GM19238 (cell line): Measurements from ENCODE around the gene RGS6.

ENCODE experiments used
- DNase-seq: peaks from one replicate; pipeline ENCODE4 v3.0.0; 2011; ENCODE audit warnings: low spot score; ENCODE audit not compliant: insufficient read length

Gene RGS6

GRCh38 chr14:72576258-72576657, 644.0 kb downstream of the RGS6 start:
- DNase-seq: no peak

DNA sequence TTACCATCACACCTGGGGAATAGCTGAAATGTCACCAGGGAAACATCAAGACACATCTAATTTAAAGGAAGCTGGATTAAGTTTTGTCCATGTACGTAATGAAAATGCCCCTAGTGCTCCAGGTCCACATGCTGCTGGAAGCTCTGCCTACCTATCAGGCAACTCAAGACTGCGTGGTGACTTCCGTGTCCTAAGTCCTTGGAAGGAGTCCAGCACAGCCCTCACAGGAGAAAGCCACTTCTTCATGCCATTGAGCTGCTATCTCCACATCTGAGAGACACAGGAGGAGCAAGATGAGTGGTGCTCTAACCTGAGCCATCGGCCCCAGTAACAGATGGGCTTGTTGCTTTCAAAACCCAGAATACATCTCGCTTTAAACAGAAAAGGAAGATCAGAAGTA, 645.3 kb downstream of the RGS6 start:
- no peak for DNase-seq

DNA sequence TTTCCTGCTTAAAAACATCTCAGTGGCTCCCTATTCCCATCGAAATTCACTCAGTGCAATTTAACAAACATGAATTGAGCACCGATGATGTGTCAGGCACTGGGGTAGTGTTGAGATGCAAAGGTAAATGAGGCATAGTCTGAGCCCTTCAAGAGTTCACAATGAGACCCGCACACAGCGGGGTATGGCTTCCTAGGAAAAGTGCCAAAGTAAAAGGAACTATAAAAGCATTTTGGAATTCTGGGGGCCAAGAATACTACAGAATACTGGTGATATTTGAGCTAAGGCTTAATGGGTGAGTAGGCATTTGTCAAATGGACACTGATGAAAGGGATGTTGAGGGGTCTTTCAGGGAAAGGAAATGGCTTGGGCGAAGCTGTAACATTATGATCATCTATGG, 646.3 kb downstream of the RGS6 start:
- no peak for DNase-seq

DNA sequence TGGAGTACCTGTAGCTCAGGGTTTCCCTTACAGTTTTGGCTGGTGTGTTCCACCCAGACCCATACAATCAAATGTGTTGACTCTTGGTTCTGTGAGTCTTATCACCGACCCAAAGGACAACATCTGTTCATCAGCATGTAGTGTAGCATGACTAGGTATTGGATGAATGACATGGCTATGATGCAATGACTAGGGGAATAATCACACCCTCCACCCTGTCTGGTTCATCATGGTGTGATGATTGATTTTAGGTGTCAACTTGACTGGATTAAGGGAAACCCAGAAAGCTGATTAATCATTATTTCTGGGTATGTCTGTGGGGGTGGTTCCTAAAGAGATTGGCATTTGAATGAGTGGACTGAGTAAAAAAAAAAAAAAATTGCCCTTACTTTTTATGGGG, 650.4 kb downstream of the RGS6 start:
- no peak for DNase-seq

GRCh38 chr14:72583316-72584272, 651.4 kb downstream of the RGS6 start:
- no peak for DNase-seq

- no peak for DNase-seq
Measured at GRCh38 chr14:72588521-72588920, 656.3 kb downstream of the RGS6 start.

- no peak for DNase-seq
Measured at GRCh38 chr14:72589652-72590051, 657.4 kb downstream of the RGS6 start.

- DNase-seq: no peak
Measured at GRCh38 chr14:72590577-72590976, 658.3 kb downstream of the RGS6 start.

GRCh38 chr14:72591391-72591790, 659.2 kb downstream of the RGS6 start:
- DNase-seq: no peak

DNA sequence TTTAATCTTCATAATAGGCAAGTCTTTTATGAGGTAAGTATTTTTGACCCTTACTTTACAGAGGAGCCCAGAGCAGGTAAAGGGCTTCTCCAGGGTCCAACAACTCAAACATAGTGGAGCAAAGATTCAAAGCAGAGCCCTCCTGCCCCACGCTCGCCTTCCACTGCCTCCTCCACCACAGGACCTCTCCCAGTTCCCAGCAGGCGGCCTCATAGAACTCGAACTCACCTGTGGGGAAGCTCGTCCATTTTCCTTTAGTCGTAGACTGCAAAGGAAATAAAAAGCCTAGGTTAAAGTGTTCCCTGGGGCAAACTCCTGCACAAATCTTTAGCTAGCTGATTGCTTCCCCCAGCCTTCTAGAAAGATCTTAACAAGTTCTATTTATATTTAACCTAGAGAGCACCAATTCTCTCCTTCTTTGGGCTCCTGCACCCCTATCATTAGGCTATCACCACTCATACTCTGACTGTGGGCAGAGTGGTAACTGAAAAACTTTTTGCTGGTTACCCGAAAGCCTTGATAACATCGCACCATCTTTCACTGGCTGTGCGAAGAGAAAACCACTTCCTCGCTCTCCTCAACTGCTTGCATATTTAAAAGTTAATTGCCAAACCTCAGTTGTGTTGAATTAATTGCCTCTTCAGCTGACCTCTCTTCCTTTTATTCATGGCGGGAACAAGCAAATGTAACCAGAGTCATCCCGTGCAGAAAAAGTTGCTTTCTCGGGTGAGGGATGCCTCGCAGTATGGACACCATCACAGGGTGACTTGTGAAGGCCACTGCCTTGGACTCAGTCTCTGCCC, 662.1 kb downstream of the RGS6 start:
- no peak for DNase-seq

GRCh38 chr14:72595152-72595862, 663.1 kb downstream of the RGS6 start:
- no peak for DNase-seq

DNA sequence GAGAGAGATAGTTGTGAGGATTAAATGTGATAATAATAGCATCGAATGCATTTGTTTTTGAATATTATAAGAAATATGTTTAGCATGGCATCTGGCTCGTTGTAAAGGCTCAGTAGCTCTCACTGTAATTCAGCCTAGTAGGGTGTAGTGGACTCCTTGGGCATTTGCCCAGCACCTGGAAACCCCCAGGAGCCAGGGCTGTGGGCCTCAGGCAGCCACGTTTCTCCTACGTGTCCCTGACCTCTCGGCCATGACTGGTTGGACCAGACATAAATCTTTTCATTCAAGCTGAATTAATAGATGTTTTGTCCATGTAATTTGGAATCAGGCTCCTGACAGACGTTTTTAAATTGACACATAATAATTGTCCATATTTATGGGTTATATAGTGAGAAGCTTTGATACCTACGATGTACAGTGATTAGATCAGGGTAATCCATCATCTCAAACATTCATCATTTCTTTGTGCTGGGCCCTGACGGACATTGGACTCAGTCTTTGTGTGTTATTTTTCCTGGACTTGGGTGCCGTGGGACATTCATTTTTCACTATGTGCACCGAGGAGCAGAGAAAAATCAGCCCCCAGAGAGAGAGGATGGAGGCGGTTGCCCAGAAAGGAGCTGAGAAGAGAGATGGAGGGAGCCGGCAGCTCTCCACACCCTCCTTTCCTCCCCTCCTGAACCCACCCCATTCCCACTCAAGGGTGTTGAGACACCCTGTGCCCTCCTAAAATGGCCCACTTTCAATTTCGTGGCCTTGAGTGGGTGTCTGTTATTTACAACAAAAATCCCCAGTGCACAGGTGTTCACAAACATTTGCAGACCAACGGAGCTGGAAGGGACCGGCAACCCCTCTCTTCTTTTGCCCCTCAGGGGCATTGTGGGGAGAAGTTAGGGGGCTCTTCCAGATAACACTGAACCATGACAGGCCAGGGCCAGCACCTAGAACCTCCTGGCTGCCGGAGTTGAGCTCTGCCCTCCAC, 665.3 kb downstream of the RGS6 start:
- no peak for DNase-seq

GRCh38 chr14:72598306-72598705, 666.1 kb downstream of the RGS6 start:
- no peak for DNase-seq

DNA sequence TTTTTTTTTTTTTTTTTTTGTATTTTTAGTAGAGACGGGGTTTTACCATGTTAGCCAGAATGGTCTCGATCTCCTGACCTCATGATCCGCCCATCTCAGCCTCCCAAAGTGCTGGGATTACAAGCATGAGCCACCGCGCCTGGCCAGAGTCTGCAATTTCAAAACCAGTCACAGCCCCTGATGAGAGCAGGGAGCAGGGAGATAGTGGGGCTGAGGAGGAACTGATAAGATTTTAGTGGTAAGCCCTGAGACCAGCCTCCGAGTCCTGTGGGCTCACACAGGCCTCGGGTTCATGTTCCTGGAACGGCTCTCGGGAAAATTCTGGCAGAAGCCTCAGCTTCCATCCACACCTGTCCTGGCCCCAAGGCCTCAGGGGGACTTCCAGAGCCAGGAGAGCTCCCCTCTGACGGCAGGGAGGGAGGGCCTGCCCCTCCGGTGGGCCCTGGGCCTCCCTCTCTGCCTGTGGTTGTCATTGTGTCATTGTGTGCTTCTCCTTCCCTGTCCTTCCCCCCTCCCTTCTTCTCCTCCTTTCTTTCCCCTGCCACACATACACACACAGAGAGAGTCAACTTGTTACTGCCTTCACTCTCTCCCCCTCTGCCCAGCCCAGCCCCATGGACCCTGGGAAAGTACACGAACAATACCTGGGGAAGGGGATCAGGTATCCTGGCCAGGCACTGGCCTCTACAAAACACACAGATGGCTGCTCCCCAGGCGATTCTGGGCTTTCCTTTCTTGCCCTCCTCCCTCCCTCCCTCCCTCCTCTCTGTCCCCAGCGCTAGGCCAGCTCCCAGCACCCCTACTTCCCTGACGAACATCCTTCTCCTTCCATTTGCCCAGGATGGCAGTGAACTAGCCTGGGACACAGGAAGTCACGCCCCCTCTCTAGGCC, 667.6 kb downstream of the RGS6 start:
- DNase-seq: no peak

- no peak for DNase-seq
Measured at GRCh38 chr14:72600551-72601330, 668.5 kb downstream of the RGS6 start.

GRCh38 chr14:72603639-72604038, 671.4 kb downstream of the RGS6 start:
- no peak for DNase-seq

DNA sequence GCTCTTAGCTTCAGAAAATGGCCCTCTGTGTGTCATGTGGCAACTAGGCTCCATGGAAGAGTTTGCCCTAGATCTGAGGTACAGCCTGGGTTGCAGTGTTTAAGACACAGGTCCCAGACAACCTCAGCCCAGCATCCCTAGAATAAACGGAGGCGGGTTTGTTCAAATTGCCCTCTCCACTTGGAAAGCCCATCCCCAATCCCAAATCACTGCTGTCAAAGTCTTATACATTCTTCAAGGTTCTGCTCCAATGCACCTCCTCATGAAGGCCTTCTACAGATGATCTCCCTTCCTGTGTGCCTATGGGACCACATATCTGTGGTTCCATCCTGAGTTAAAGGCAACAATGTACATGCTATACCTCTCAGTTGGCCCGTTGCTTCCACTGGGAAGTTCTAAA, 671.9 kb downstream of the RGS6 start:
- no peak for DNase-seq

- no peak for DNase-seq
Measured at GRCh38 chr14:72605096-72605920, 673.1 kb downstream of the RGS6 start.
